H1 (cell line): Measurements from ENCODE around the gene TBX3. TPM values are rescaled to one million over a fixed set of nuclear protein-coding genes. Genes with fewer than 3 reads are reported as not detected.

ENCODE experiments used
- CTCF ChIA-PET: fragments of 300-600 bp; sonication (Branson Sonifier 250); formaldehyde crosslinking; loops from one replicate; lab custom pipeline; 2021; ENCODE audit not compliant: partially characterized antibody; lab: Charles Lee
- POLR2A ChIA-PET: fragments of 300-600 bp; sonication (Branson Sonifier 250); formaldehyde crosslinking; loops from one replicate; lab custom pipeline; 2021; ENCODE audit warnings: inconsistent platforms; ENCODE audit not compliant: partially characterized antibody; lab: Charles Lee
- DNase-seq, 2 experiments: peaks; one replicate each; pipeline versions ENCODE4 v3.0.0 to v3.0.0-alpha.2; 2010 to 2022; ENCODE audit warnings: low spot score in 2 of 2, low read depth in 1 of 2, mixed read lengths in 1 of 2
- FAIRE-seq: peaks from 2 replicates; lab custom pipeline; 2011; peaks lifted over from hg19 to GRCh38; lab: Jason Lieb, UNC
- H2AFZ ChIP-seq: 2 replicates; pipeline ENCODE4 v1.8.1; 2012; ENCODE audit warnings: low read length, inconsistent platforms
- H2AK5ac ChIP-seq: 2 replicates; pipeline ENCODE4 v1.6.1; 2013; ENCODE audit warnings: low read depth, low read length
- H2BK120ac ChIP-seq: replicated peaks from 2 replicates; pipeline ENCODE3; 2013; ENCODE audit warnings: low read depth, low read length, inconsistent platforms
- H2BK12ac ChIP-seq: 2 replicates; pipeline ENCODE4 v1.6.1; 2013; ENCODE audit warnings: low read depth, low read length
- H2BK15ac ChIP-seq: 2 replicates; pipeline ENCODE4 v1.6.1; 2013; ENCODE audit warnings: low read length
- H2BK20ac ChIP-seq: 2 replicates; pipeline ENCODE4 v1.6.1; 2013; ENCODE audit warnings: low read length
- H2BK5ac ChIP-seq: 2 replicates; pipeline ENCODE4 v1.6.1; 2013; ENCODE audit warnings: low read depth, low read length
- H3K14ac ChIP-seq: 2 replicates; pipeline ENCODE4 v1.6.1; 2013; ENCODE audit warnings: inconsistent platforms; ENCODE audit not compliant: insufficient read length
- H3K18ac ChIP-seq: 2 replicates; pipeline ENCODE4 v1.6.1; 2013; ENCODE audit warnings: low read length; ENCODE audit errors: extremely low read depth
- H3K23ac ChIP-seq: 2 replicates; pipeline ENCODE4 v1.6.1; 2013; ENCODE audit warnings: inconsistent platforms; ENCODE audit not compliant: insufficient read length
- H3K23me2 ChIP-seq: 2 replicates; pipeline ENCODE4 v1.6.1; 2013; ENCODE audit warnings: low read depth, low read length
- H3K27ac ChIP-seq: 2 replicates; pipeline ENCODE4 v1.6.1; 2011; ENCODE audit warnings: low read depth, low read length, inconsistent platforms
- H3K27me3 ChIP-seq, 4 experiments: replicated peaks in 1 of 4; 1 replicate in 1 of 4; 2 replicates in 3 of 4; pipeline versions ENCODE4 v1.6.1 to v1.8.1; 2011 to 2013; ENCODE audit warnings: low read length in 3 of 4, mild to moderate bottlenecking in 3 of 4, inconsistent platforms in 2 of 4, mixed read lengths in 2 of 4, moderate library complexity in 1 of 4; ENCODE audit not compliant: control insufficient read depth in 3 of 4, insufficient read depth in 3 of 4; ENCODE audit errors: extremely low read depth in 1 of 4
- H3K36me3 ChIP-seq, 4 experiments: 2 replicates each; pipeline versions ENCODE4 v1.6.1 to v1.8.1; 2011 to 2013; ENCODE audit warnings: mild to moderate bottlenecking in 4 of 4, low read length in 3 of 4, moderate library complexity in 2 of 4, control low read depth in 1 of 4, inconsistent platforms in 1 of 4; ENCODE audit not compliant: insufficient read depth in 4 of 4, control insufficient read depth in 2 of 4
- H3K4ac ChIP-seq: replicated peaks from 2 replicates; pipeline ENCODE3; 2013; ENCODE audit warnings: low read length, low read depth, mixed read lengths, inconsistent platforms; ENCODE audit not compliant: insufficient read length
- H3K4me1 ChIP-seq, 4 experiments: replicated peaks in 1 of 4; 1 replicate in 1 of 4; 2 replicates in 3 of 4; pipeline versions ENCODE4 v1.6.1 to v1.8.1; 2011 to 2013; ENCODE audit warnings: low read length in 3 of 4, inconsistent platforms in 2 of 4, mixed read lengths in 1 of 4; ENCODE audit not compliant: insufficient read depth in 4 of 4, control insufficient read depth in 3 of 4
- H3K4me2 ChIP-seq, 2 experiments: 2 replicates each; pipeline versions ENCODE4 v1.6.1 to v1.8.1; 2011 to 2013; ENCODE audit warnings: low read depth in 2 of 2, low read length in 2 of 2, control low read depth in 1 of 2, inconsistent platforms in 1 of 2, mild to moderate bottlenecking in 1 of 2; ENCODE audit not compliant: insufficient read depth in 1 of 2
- H3K4me3 ChIP-seq, 4 experiments: fragments of 200-600, 300-600 bp in 1 of 4; sonication (generic), shearing (Covaris generic), sonication (Bioruptor Twin) in 1 of 4; 2 replicates each; pipeline versions ENCODE4 v1.5.1 to v1.8.1; 2011 to 2016; ENCODE audit warnings: low read length in 4 of 4, low read depth in 3 of 4, control low read depth in 2 of 4, inconsistent platforms in 2 of 4, mild to moderate bottlenecking in 2 of 4, mixed read lengths in 1 of 4, moderate library complexity in 1 of 4; ENCODE audit not compliant: insufficient read depth in 2 of 4; ENCODE audit errors: extremely low read depth in 1 of 4
- H3K56ac ChIP-seq: replicated peaks from 2 replicates; pipeline ENCODE3; 2013; ENCODE audit warnings: low read depth, mild to moderate bottlenecking, mixed read lengths, low read length, inconsistent platforms; ENCODE audit not compliant: insufficient read length
- H3K79me1 ChIP-seq: 2 replicates; pipeline ENCODE4 v1.6.1; 2013; ENCODE audit warnings: low read depth, low read length, control low read depth
- H3K79me2 ChIP-seq, 2 experiments: 2 replicates each; pipeline versions ENCODE4 v1.6.1 to v1.8.1; 2012 to 2013; ENCODE audit warnings: low read length in 2 of 2, mild to moderate bottlenecking in 2 of 2, inconsistent platforms in 1 of 2; ENCODE audit not compliant: insufficient read depth in 2 of 2, control insufficient read depth in 1 of 2
- H3K9ac ChIP-seq, 4 experiments: replicated peaks in 1 of 4; 1 replicate in 1 of 4; 2 replicates in 3 of 4; pipeline versions ENCODE4 v1.6.1 to v1.8.1; 2011 to 2013; ENCODE audit warnings: low read depth in 3 of 4, low read length in 3 of 4, control low read depth in 2 of 4, mild to moderate bottlenecking in 2 of 4, moderate library complexity in 2 of 4, inconsistent platforms in 1 of 4; ENCODE audit errors: extremely low read depth in 1 of 4
- H3K9me3 ChIP-seq, 2 experiments: 2 replicates each; pipeline versions ENCODE4 v1.6.1 to v1.8.1; 2012 to 2013; ENCODE audit warnings: mild to moderate bottlenecking in 2 of 2, moderate library complexity in 2 of 2, control low read depth in 1 of 2, inconsistent platforms in 1 of 2, low read depth in 1 of 2, low read length in 1 of 2, mixed read lengths in 1 of 2; ENCODE audit not compliant: insufficient read depth in 2 of 2
- H4K20me1 ChIP-seq, 2 experiments: replicated peaks in 1 of 2; 2 replicates each; pipeline versions ENCODE3 to v1.8.1; 2011 to 2013; ENCODE audit warnings: inconsistent platforms in 2 of 2, low read length in 2 of 2, mild to moderate bottlenecking in 1 of 2; ENCODE audit not compliant: insufficient read depth in 2 of 2, control insufficient read depth in 1 of 2
- H4K5ac ChIP-seq: 2 replicates; pipeline ENCODE4 v1.6.1; 2013; ENCODE audit warnings: low read length, low read depth, mixed read lengths, inconsistent platforms; ENCODE audit not compliant: insufficient read length
- H4K8ac ChIP-seq: 2 replicates; pipeline ENCODE4 v1.8.0; 2013; ENCODE audit warnings: mild to moderate bottlenecking, moderate library complexity, low read length, inconsistent platforms; ENCODE audit not compliant: insufficient read depth; ENCODE audit errors: extremely low read depth
- H4K91ac ChIP-seq: replicated peaks from 2 replicates; pipeline ENCODE3; 2013; ENCODE audit warnings: low read length, mixed read lengths, inconsistent platforms; ENCODE audit not compliant: insufficient read length
- HDAC2 ChIP-seq, 2 experiments: fragments of 300-600 bp in 1 of 2; sonication (generic) in 1 of 2; IDR thresholded peaks; 2 replicates each; pipeline ENCODE4 v1.6.1; 2011 to 2012; ENCODE audit warnings: low read depth in 2 of 2, low read length in 2 of 2, mild to moderate bottlenecking in 2 of 2, moderate library complexity in 2 of 2, borderline replicate concordance in 1 of 2, inconsistent platforms in 1 of 2
- KDM4A ChIP-seq: IDR thresholded peaks from one replicate; pipeline ENCODE4 v1.7.1; 2012; ENCODE audit warnings: low read depth, mild to moderate bottlenecking, moderate library complexity, low read length, inconsistent platforms; ENCODE audit not compliant: severe bottlenecking
- MAX ChIP-seq: IDR thresholded peaks from 2 replicates; pipeline ENCODE4 v1.6.1; 2012; ENCODE audit warnings: inconsistent platforms
- SAP30 ChIP-seq: fragments of 300-600 bp; sonication (generic); IDR thresholded peaks from 2 replicates; pipeline ENCODE4 v1.7.1; 2012; ENCODE audit warnings: low read length, moderate library complexity, mild to moderate bottlenecking, inconsistent platforms; ENCODE audit not compliant: insufficient read depth, insufficient replicate concordance
- SIN3A ChIP-seq, 2 experiments: IDR thresholded peaks in 1 of 2; conservative IDR thresholded peaks in 1 of 2; 2 replicates each; pipeline ENCODE4 v1.6.1; 2011 to 2012; ENCODE audit warnings: low read length in 2 of 2, improper control_type of control experiment in 1 of 2, low read depth in 1 of 2, mild to moderate bottlenecking in 1 of 2
- WGBS, 2 experiments: shearing (Covaris generic) in 1 of 2; methylation state at CpG; one replicate each; pipeline versions ENCODE4 v1.1.6 to v1.1.7; 2013 to 2015; ENCODE audit warnings: low lambda C conversion rate in 2 of 2, mixed read lengths in 2 of 2, inconsistent platforms in 1 of 2, low coverage in 1 of 2, missing lambda C conversion rate in 1 of 2; ENCODE audit not compliant: insufficient replicate concordance in 2 of 2, insufficient coverage in 1 of 2, insufficient read length in 1 of 2; ENCODE audit errors: extremely low coverage in 1 of 2, missing lambda C conversion rate in 1 of 2; 5-methylcytosine and 5-hydroxymethylcytosine counted together
- polyA plus RNA-seq, 7 experiments: library from polyadenylated mRNA; depleted of rRNA in 3 of 7; stranded (reverse) in 5 of 7; unstranded in 2 of 7; fragments of >200 nt in 5 of 7; fragments of 200-250 nt in 2 of 7; gene quantifications; 1 replicate in 5 of 7; 2 replicates in 1 of 7; 4 replicates in 1 of 7; pipeline versions ENCODE4 v1.2.1 to v1.2.3, GENCODE V29; 2011 to 2013; ENCODE audit warnings: missing spikeins in 2 of 7, mixed read lengths in 2 of 7
- total RNA-seq: library from RNA; stranded (reverse); fragmentation: NEBNext Ultra II Directional; extraction: Animal tissue kit (Norgen Biotek cat#: 25700); gene quantifications from 2 replicates; pipeline ENCODE4 v1.2.1, GENCODE V29; 2021
- TF ChIP-seq, protein P1 (sequence below): IDR thresholded peaks from 2 replicates; pipeline ENCODE4 v1.6.1; 2012; ENCODE audit warnings: inconsistent platforms
- TF ChIP-seq, protein P2 (sequence below): IDR thresholded peaks from 2 replicates; pipeline ENCODE4 v1.6.1; 2011; ENCODE audit warnings: low read depth, mild to moderate bottlenecking, low read length; ENCODE audit not compliant: insufficient read depth

TBX3 gene
- total and polyA plus RNA-seq, 2 of the 8 experiments (the other 6 are each of a cell fraction or from before 2014, with no cell fraction given): 0.09 to 1.0 TPM

- H4K91ac ChIP-seq: no peak overlapping the region
- H3K9ac ChIP-seq: no peak overlapping the region
- peak overlapping the region; percentile 89; the same call in 1 of the 2 replicates for H2BK20ac ChIP-seq
- H3K4ac ChIP-seq: no peak overlapping the region
- no peak overlapping the region for H3K27ac ChIP-seq
- peak overlapping the region; percentile 96; the same call in 1 of the 2 replicates for H2BK12ac ChIP-seq
- H2BK15ac ChIP-seq: no peak overlapping the region
- peak overlapping the region in 3 of 4 experiments; percentile 9 to 48 (median 23); a peak in 5 of 8 replicates for H3K4me3 ChIP-seq
- H3K79me2 ChIP-seq: no peaks in the 10 kb centered on the region
- peaks cover 74 to 100% (median 96%) of the 10 kb centered on the region in 4 experiments for H3K27me3 ChIP-seq
- H2AFZ ChIP-seq: no peak overlapping the region
- peak overlapping the region; percentile 34 for H3K18ac ChIP-seq
- H3K79me1 ChIP-seq: no peaks in the 10 kb centered on the region
- no peak for FAIRE-seq
- no peak overlapping the region for H2AK5ac ChIP-seq
- H3K23me2 ChIP-seq: peaks cover 8% of the 10 kb centered on the region; the same call in 1 of the 2 replicates
- CTCF ChIA-PET: interaction anchor here (0.8 to 2.7 kb wide), 4 partner anchors 9 to 957 kb away, joined by 3 to 15 read pairs (median 4); partner anchors contain the start of gene TBX3
- no peaks in the 10 kb centered on the region for H3K9me3 ChIP-seq
- H3K23ac ChIP-seq: no peak overlapping the region
- 2% methylated on average over 61 of the region's 70 CpGs; no CpG with 5 or more reads in 1 of the 2 experiments for WGBS, 2 experiments
- no peak overlapping the region for H3K14ac ChIP-seq
- POLR2A ChIA-PET: interaction anchor here (1.9 to 5.9 kb wide), 4 partner anchors 8 to 23 kb away, joined by 5 to 45 read pairs (median 8); partner anchors contain the start of gene TBX3
- H2BK120ac ChIP-seq: no peak overlapping the region
- H3K4me1 ChIP-seq: peaks cover 11 to 45% (median 23%) of the 10 kb centered on the region in 4 experiments
- peak overlapping the region; percentile 48 to 65 for H3K4me2 ChIP-seq
- H2BK5ac ChIP-seq: peak overlapping the region; percentile 37; the same call in 1 of the 2 replicates
- peak overlapping the region; percentile 70 for H4K8ac ChIP-seq
- no peak overlapping the region for H4K5ac ChIP-seq
- H4K20me1 ChIP-seq: peaks cover 3 to 14% of the 10 kb centered on the region in 2 experiments
- H3K56ac ChIP-seq: no peak overlapping the region
- H3K36me3 ChIP-seq: no peaks in the 10 kb centered on the region
- peak in 1 of 2 experiments; percentile 77 for DNase-seq
- TF ChIP-seq, protein P1, sequence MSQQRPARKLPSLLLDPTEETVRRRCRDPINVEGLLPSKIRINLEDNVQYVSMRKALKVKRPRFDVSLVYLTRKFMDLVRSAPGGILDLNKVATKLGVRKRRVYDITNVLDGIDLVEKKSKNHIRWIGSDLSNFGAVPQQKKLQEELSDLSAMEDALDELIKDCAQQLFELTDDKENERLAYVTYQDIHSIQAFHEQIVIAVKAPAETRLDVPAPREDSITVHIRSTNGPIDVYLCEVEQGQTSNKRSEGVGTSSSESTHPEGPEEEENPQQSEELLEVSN: peak; percentile 50
- TF ChIP-seq, protein P2, sequence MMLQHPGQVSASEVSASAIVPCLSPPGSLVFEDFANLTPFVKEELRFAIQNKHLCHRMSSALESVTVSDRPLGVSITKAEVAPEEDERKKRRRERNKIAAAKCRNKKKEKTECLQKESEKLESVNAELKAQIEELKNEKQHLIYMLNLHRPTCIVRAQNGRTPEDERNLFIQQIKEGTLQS: no peak
- TF ChIP-seq SIN3A (conservative IDR thresholded peaks at IDR 0.05 in 1 of 2, IDR thresholded peaks at IDR 0.05 in 1 of 2; ENCODE audit: low read depth in 1 of 2, low read length in 2 of 2): no peak
- TF ChIP-seq KDM4A: peak; percentile 69
- no peak; the same call in none of the 2 replicates for TF ChIP-seq MAX
- TF ChIP-seq HDAC2 (IDR thresholded peaks at IDR 0.05; ENCODE audit: borderline replicate concordance in 1 of 2, low read depth in 2 of 2, low read length in 2 of 2): peak in 1 of 2 experiments; percentile 82; a peak in 2 of 4 replicates
- no peak for TF ChIP-seq SAP30
These were observed 9.5 kb downstream of the TBX3 start for GRCh38 chr12:114674251-114675047.
